NCI-H1436 (cell line): Measurements from ENCODE around the gene RNASEL.
A peak's percentile ranks its signal among the peaks of the same experiment; 100 is the strongest.
"Not testable (repeated sequence)": the region's sequence is repeated elsewhere in the genome, so short reads cannot be mapped to it uniquely, and the experiment has no call there.

ENCODE experiments used
- DNase-seq: peaks from one replicate; lab custom pipeline; 2025; lab: John Stamatoyannopoulos, UW

Gene RNASEL

DNA sequence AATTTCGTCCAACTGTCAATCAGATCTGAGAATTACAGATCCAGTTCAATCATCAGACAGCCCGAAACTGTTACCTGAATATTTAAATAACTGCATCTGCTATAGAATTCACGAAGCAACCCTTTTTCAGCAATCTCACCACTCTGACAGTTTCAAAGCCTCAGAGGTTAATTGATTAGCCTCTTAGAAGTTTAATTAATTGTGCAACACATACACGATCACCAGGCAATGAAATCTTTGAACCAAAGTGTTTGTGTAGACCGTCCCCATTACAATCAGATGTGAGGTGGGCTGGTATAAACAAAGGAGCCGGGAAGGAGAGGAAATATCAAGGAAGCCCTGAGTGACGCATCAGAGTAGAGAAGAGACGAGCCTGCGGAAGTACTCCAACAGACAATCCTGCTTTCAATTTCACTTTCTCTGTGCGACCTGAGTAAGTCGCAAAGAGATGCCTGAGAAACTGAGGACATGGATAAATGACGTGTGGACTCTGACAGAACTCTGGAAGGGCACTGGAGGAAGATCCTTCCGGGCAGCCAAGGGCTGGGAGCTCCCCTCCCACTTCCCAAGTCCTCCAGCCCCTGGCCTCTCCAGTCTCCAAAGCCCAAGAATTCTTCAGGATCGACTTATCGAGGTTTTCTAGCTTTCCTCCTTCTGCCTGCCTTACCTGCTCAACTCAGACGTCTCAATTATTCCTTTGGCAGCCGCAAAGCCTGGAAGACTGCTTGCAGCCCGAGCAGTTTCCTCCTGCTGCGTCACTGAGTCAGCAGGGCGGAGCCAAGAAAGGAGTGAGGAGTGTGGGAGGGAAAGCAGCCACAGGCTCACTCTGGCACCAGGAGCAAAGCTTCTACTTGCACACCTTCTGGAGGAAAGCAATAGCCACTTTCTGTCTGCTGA is at the start of gene RNASEL:
RNASEL (minus strand) TSS at position 757 of the 897 bp plus-strand sequence. CDS start 2,450 bp downstream, outside the sequence.
- DNase-seq, result peak; percentile 60

DNA sequence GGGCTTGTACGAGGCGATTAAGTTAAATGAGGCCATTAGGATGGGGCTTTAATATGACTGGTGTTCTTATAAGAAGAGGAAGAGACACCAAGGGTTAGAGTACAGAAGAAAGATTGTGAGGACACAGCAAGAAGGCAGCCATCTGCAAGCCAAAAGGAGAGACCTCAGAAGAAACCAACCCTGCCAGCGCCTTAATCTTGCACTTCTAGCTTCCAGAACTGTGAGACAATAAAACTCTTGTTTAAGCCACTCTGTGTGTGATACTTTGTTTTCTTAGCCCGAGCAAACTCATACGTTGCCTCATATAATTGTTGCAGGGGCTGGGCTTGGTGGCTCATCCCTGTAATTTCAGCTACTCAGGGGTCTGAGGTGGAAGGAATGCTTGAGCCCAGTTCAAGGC is 48.7 kb upstream of the RNASEL start:
- no peak for DNase-seq

GRCh38 chr1:182635871-182636270 is 46.8 kb upstream of the RNASEL start:
- no peak for DNase-seq

- no peak for DNase-seq
Measured at GRCh38 chr1:182634306-182635072, 45.4 kb upstream of the RNASEL start.

DNA sequence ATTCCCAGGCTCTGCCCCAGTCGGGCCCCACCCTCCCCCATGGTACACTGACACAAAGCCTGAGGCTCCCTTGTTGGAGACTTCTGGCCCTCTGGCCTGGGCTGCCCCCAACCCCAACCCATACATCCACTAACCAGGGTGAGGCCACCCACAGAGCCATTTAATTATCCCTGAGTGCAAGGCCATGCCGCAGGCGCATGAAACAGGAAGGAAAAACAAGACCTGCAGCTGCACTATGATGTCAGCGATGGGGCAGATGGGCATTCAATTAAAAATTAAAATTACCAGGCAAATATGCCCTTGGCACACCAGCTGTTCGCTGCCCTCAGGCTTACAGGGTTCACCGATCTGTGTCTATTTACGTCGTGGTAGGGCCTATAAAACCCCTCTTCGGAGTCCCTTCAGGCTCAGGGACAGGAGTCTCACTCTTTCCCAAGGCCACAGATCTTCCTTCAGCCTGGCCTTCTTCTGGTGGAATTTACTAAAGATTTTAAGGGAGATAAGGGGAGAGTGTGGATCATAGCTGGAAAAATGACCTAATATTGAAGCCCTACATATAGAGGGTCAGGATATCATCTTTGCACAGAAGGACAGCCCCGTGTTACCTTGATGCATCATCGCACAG is 44.7 kb upstream of the RNASEL start:
- peak; percentile 57 for DNase-seq

- DNase-seq, result no peak
Measured at GRCh38 chr1:182633031-182633430, 44.0 kb upstream of the RNASEL start.

- DNase-seq, result not testable (repeated sequence)
Measured at GRCh38 chr1:182632441-182632857, 43.4 kb upstream of the RNASEL start.

- DNase-seq, result no peak
Measured at GRCh38 chr1:182631954-182632353, 42.9 kb upstream of the RNASEL start.

DNA sequence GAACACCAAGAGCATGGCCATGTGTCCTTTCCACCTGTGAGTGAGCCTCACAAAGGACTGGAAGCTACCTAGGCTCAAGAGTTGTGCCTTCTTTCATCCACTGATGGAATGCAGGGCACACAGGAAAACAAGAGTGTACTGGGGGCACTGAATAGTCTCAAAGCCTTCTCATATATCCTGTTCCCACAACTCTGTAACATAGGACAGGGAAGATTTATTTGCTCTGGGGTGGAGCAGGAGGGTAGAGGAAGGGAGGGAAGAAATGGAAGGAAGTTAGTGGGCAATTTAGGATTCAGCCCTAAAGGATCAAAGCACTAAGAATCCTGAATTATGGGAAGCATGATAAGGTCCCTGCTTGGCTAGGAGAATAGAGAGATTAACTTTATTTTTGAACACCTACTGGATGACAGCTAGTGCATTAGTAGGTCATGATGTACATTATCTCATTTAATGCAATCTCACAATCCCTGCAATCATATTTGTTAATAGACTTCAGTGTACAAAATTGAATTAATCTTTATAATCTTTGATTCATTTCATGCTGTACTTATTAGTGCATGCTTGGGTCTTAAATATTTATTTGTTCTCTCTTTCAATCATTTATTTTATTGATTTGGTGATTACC is 42.1 kb upstream of the RNASEL start:
- no peak for DNase-seq

GRCh38 chr1:182630586-182630985 is 41.5 kb upstream of the RNASEL start:
- no peak for DNase-seq

GRCh38 chr1:182629499-182630096 is 40.5 kb upstream of the RNASEL start:
- no peak for DNase-seq

DNA sequence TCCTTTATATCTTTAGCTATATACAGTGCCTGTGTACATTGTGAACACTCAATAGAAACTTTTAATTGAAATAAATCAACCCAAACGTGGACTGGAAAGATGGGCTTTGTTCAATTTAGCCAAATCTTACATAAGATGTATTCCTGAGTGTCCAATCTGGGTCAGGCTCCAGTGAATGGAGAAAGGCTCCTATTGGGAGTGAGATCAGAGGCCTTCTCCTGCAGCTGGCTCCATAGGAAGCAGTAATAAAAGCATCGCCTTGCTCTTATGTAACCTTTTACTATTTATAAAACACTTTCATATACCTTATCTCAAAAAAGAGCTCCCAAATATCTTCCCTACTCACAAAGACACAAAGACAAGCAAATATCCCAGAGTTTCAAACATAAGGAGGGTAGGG is 40.0 kb upstream of the RNASEL start:
- DNase-seq, result no peak

DNA sequence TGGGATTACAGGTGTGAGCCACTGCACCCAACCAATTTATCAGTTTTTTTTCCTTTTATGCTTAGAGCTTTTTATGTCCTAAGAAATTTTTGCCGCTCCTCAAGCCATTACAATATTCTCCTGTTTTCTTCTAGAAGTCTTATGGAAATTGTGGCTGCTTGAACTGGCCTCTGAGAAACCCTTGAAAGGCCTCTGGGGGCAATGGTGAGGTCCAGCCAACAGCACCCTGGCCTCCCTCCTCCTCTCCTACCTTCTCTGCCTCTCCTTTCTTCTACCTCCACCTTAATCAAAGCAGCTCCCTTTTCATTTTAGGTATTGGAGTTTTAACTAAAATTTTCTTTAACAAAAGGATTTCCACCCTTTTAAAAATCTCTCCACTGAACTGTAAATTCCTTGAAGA is 39.6 kb upstream of the RNASEL start:
- DNase-seq, result no peak

- DNase-seq, result no peak
Measured at GRCh38 chr1:182627622-182628021, 38.6 kb upstream of the RNASEL start.

DNA sequence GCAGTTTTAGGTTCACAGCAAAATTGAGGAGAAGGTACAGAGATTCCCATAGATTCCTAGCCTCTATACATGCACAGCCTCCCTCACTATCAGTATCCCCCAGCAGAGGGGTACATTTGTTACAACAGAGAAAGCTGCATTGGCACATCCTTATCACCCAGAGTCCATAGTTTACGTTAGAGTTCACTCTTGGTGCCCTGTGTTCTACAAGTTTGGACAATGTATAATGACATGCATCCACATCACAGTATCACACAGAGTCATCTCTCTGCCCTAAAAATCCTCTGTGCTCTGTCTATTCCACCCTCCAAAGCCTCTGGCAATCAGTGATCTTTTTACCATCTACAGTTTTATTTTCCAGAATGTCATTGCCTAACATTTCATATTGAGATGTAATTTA is 37.5 kb upstream of the RNASEL start:
- no peak for DNase-seq

DNA sequence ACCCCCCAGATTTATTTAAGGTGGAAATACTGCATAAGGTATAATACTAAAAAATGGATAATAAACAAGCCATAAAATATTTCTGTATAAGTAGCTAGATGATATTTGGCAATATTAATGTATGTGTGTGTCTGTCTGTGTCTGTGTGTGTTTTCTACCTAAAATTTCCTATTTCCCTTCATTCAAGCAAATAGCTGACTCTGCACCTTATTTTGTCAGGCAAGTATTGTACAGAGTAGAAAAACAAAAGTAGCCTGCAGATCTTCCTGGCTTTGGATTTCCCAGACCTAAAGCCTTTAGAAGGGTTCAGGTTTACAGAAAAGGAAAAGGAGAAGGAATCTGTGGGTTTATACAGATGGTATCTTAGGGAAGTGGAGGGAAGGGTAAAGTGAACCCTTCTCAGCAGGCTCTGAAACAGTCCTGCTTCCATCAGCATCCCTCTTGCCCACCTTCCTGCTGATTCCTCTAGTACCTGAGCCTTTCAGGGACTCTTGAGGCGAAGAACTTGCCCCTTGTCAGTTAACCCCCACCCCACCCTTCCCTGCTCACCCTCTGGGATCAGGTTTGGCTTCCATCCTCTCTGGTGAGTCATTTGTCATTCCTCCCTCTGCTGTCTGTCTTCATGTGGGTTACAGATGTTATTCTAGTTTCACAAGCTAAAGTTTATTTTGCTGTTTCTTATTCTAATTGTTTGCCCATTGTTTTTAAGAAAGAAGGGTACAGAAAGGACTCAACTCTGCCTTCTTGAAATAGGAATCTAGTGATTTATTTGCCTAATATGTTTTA is 36.9 kb upstream of the RNASEL start:
- DNase-seq, result no peak

DNA sequence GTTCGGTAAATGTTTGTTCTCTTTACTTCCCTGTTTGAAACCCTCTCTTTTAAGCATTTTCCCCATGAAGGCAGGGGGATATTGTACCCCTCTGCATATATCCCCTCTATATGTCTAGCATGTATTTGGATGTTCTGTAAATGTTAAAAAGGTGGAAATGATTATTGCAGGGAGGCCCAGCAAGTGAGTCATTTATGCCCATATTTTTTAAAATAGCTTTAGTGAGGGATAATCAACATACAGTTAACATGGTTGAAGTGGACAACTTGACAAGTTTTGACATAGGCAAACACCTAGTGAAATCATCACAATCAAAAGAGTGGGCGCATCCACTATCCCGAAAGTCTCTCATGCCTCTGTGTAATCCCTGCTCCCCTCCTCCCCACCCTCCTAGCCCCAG is 36.0 kb upstream of the RNASEL start:
- DNase-seq, result no peak

DNA sequence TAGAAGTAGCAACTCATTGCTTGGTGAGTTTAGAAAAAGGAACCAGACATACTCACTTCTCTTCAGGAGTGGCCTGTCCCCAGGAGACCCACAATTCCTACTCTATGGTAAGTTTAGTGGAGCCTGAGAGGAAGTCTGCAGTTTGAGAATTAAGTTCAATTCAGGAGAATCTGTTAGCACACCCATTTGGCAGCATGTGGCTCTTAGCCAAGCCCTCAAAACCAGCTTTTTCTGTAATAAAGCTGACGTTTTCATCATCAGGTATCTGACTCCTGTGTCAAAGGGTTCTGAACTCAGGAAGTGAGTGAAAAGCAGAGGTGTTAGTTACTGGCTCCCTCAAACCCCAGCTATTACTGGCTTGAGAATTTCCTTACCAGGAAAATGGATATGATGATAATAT is 35.5 kb upstream of the RNASEL start:
- no peak for DNase-seq

- no peak for DNase-seq
Measured at GRCh38 chr1:182622901-182623528, 34.0 kb upstream of the RNASEL start.

- no peak for DNase-seq
Measured at GRCh38 chr1:182621906-182622305, 32.9 kb upstream of the RNASEL start.
